ENCODE data around the gene ATP11B.

The ATP11B gene

GRCh38 chr3:182957226-182957625 lies 163.9 kb downstream of the ATP11B start:
- no peak for DNase-seq (ENCODE audit: low spot score)

- no peak for DNase-seq (ENCODE audit: low spot score)
These were observed 164.5 kb downstream of the ATP11B start for GRCh38 chr3:182957676-182958266.

- DNase-seq (ENCODE audit: low spot score) = no peak
These were observed 166.4 kb downstream of the ATP11B start for GRCh38 chr3:182959474-182960350.

GRCh38 chr3:182962166-182962565 lies 168.9 kb downstream of the ATP11B start:
- no peak for DNase-seq (ENCODE audit: low spot score)

- no peak for DNase-seq (ENCODE audit: low spot score)
These were observed 170.9 kb downstream of the ATP11B start for GRCh38 chr3:182964179-182964578.

GRCh38 chr3:182965861-182966366 lies 172.6 kb downstream of the ATP11B start:
- no peak for DNase-seq (ENCODE audit: low spot score)

GRCh38 chr3:182967218-182968204 lies 174.2 kb downstream of the ATP11B start:
- peak; percentile 18 for DNase-seq (ENCODE audit: low spot score)

GRCh38 chr3:182969277-182969676 lies 176.0 kb downstream of the ATP11B start:
- DNase-seq (ENCODE audit: low spot score) = peak; percentile 62

- no peak for DNase-seq (ENCODE audit: low spot score)
These were observed 176.5 kb downstream of the ATP11B start for GRCh38 chr3:182969853-182970252.

GRCh38 chr3:182970811-182971418 lies 177.6 kb downstream of the ATP11B start:
- DNase-seq (ENCODE audit: low spot score) = no peak

Measured in GM03348 (cell line).